H1 (cell line): ENCODE data around the gene NT5DC3. TPM values are rescaled to one million over a fixed set of nuclear protein-coding genes. Genes with fewer than 3 reads are reported as not detected.

Experiments used
- polyA plus RNA-seq, 7 experiments: library from polyadenylated mRNA; depleted of rRNA in 3 of 7; stranded (reverse) in 5 of 7; unstranded in 2 of 7; fragments of >200 nt in 5 of 7; fragments of 200-250 nt in 2 of 7; gene quantifications; 1 replicate in 5 of 7; 2 replicates in 1 of 7; 4 replicates in 1 of 7; pipeline versions ENCODE4 v1.2.1 to v1.2.3, GENCODE V29; 2011 to 2013; ENCODE audit warnings: missing spikeins in 2 of 7, mixed read lengths in 2 of 7
- total RNA-seq: library from RNA; stranded (reverse); fragmentation: NEBNext Ultra II Directional; extraction: Animal tissue kit (Norgen Biotek cat#: 25700); gene quantifications from 2 replicates; pipeline ENCODE4 v1.2.1, GENCODE V29; 2021

Gene NT5DC3
- total and polyA plus RNA-seq, 2 of the 8 experiments (the other 6 are each of a cell fraction or from before 2014, with no cell fraction given): 5.4 to 14.8 TPM

Other genes starting within 250 kb of the NT5DC3 start
- 837 and 847 TPM in 2 replicates for gene HSP90B1, start 89.2 kb upstream of the NT5DC3 start, total RNA-seq
- 88.9 and 161 TPM in 2 replicates for gene HSP90B1, start 89.2 kb upstream of the NT5DC3 start, polyA plus RNA-seq (2011; rRNA removed)
- gene TDG, start 124.6 kb upstream of the NT5DC3 start, total RNA-seq: 47.8 and 49.0 TPM in 2 replicates
- 13.7 and 22.7 TPM in 2 replicates for gene TDG, start 124.6 kb upstream of the NT5DC3 start, polyA plus RNA-seq (2011; rRNA removed)
- gene GLT8D2, start 209.0 kb upstream of the NT5DC3 start, total RNA-seq: 5.7 and 6.8 TPM in 2 replicates
- gene GLT8D2, start 209.0 kb upstream of the NT5DC3 start, polyA plus RNA-seq (2011; rRNA removed): 5.0 and 9.8 TPM in 2 replicates
- gene HCFC2, start 223.3 kb upstream of the NT5DC3 start, total RNA-seq: 1.8 and 2.5 TPM in 2 replicates
- gene HCFC2, start 223.3 kb upstream of the NT5DC3 start, polyA plus RNA-seq (2011; rRNA removed): 0.46 and 0.62 TPM in 2 replicates